Upper lobe of left lung (tissue), 4 donors: ENCODE data around the gene ALDH3B2.

ENCODE experiments used
- POLR2A ChIP-seq, 4 donors: fragments of 450-650 bp; IDR thresholded peaks; one replicate each; pipeline ENCODE4 v1.5.1; 2016 to 2017; ENCODE audit warnings: antibody characterized with exemption in 4 of 4, mild to moderate bottlenecking in 2 of 4
- TF ChIP-seq, protein P1 (sequence below), 6 experiments: fragments of 450-650 bp in 4 of 6; fragments of 200-600 bp in 2 of 6; sonication (generic) in 2 of 6; IDR thresholded peaks; one replicate each; pipeline ENCODE4 v1.5.1; 2016 to 2019; ENCODE audit warnings: antibody characterized with exemption in 6 of 6

DNA sequence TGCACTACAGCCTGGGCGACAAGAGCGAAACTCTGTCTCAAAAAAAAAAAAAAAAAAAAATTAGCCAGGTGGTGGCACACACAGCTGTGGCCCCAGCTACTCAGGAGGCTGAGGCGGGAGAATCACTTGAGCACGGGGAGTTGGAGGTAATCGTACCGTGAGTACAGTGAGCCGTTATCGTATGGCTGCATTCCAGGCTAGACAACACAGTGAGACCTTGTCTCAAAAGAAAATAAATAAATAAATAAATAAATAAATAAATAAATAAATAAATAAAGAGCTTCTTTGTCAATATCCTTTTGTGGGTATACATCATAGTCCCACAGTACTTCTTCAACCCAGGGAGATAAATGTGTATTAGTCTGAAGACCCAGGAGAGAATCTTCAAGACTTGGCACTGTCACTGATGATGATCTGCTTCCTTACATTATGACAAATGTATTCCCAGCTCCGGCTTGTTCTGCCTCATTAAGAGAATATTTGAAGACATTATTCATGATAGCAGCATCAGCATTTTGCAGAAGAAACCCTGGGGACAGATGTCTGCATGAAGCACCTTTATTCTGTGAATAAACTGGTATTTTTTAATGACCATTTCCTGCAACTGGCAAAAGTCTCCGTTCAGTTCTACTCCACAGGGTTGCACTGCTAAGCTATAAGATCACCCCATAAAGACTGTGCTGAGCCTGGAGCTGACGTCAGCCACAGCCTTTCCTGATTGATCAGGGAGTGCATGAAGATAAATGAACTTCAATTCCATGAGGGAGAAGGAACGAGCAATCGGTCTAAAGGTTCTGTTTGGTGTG lies 22.2 kb downstream of the ALDH3B2 start:
- TF ChIP-seq POLR2A (IDR thresholded peaks at IDR 0.05): no peak
- TF ChIP-seq, protein P1, sequence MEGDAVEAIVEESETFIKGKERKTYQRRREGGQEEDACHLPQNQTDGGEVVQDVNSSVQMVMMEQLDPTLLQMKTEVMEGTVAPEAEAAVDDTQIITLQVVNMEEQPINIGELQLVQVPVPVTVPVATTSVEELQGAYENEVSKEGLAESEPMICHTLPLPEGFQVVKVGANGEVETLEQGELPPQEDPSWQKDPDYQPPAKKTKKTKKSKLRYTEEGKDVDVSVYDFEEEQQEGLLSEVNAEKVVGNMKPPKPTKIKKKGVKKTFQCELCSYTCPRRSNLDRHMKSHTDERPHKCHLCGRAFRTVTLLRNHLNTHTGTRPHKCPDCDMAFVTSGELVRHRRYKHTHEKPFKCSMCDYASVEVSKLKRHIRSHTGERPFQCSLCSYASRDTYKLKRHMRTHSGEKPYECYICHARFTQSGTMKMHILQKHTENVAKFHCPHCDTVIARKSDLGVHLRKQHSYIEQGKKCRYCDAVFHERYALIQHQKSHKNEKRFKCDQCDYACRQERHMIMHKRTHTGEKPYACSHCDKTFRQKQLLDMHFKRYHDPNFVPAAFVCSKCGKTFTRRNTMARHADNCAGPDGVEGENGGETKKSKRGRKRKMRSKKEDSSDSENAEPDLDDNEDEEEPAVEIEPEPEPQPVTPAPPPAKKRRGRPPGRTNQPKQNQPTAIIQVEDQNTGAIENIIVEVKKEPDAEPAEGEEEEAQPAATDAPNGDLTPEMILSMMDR (IDR thresholded peaks at IDR 0.05): no peak
